ENCODE data around the gene RBM24. TPM values are rescaled to one million over a fixed set of nuclear protein-coding genes. Genes with fewer than 3 reads are reported as not detected.

RBM24 gene
- polyA plus RNA-seq, 3 donors = not detected

DNA sequence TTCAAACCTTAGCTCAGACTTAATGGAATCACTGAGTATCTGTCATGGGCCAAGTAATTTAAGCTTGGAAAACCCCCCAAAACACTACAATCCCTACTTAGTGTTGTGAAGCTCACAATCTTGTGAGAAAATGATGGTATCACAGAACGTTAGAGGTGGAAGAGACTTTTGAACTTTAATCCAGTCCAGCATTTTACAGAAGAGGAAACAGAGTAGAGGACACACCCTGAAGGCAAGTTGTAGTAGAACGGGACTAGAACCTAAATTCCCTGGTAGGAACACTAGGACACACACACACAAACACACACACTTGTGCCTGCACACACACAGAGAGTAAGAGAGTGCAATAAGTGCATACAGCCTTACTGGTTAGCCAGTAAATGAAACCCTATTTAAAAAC, 62.1 kb downstream of the RBM24 start:
- no peak overlapping the region for H3K4me3 Mint-ChIP-seq
- Histone ChIP-seq H3K9ac (ENCODE audit: insufficient read depth, low read length, poor library complexity, severe bottlenecking) (no peak overlapping the region), H3K9me3 (replicated peaks in 1 of 2; ENCODE audit: control insufficient read depth in 1 of 2, insufficient read depth in 1 of 2, low read length in 2 of 2) (peaks cover 0 to 5% of the 10 kb centered on the region in 2 donors), H3K27ac (ENCODE audit: low read depth in 1 of 2, low read length in 2 of 2) (no peak overlapping the region), H3K4me2 (replicated peaks; ENCODE audit: extremely low read depth, low read length, poor library complexity, severe bottlenecking) (no peak overlapping the region), H3K27me3 (ENCODE audit: control insufficient read depth in 2 of 2, insufficient read depth in 2 of 2, low read length in 2 of 2) (no peaks in the 10 kb centered on the region), H2AFZ (ENCODE audit: insufficient read depth, low read depth, low read length, poor library complexity, severe bottlenecking) (no peak overlapping the region), H3K4me3 (replicated peaks in 1 of 3; ENCODE audit: low read depth in 2 of 3, low read length in 3 of 3) (no peak overlapping the region), H3K4me1 (ENCODE audit: control insufficient read depth in 1 of 2, insufficient read depth in 2 of 2, low read length in 2 of 2) (no peaks in the 10 kb centered on the region), H4K20me1 (ENCODE audit: insufficient read depth, low read length) (no peaks in the 10 kb centered on the region), H3K79me2 (ENCODE audit: insufficient read depth, low read length) (no peaks in the 10 kb centered on the region), H3K36me3 (replicated peaks in 1 of 2; ENCODE audit: control insufficient read depth in 1 of 2, insufficient read depth in 2 of 2, low read length in 2 of 2) (no peaks in the 10 kb centered on the region)
- no peak overlapping the region for H3K27ac Mint-ChIP-seq
- DNase-seq = no peak
- H3K4me1 Mint-ChIP-seq = no peaks in the 10 kb centered on the region
- intact Hi-C loops (cut with micrococcal nuclease) = no loop called here
- TF ChIP-seq, protein P1, sequence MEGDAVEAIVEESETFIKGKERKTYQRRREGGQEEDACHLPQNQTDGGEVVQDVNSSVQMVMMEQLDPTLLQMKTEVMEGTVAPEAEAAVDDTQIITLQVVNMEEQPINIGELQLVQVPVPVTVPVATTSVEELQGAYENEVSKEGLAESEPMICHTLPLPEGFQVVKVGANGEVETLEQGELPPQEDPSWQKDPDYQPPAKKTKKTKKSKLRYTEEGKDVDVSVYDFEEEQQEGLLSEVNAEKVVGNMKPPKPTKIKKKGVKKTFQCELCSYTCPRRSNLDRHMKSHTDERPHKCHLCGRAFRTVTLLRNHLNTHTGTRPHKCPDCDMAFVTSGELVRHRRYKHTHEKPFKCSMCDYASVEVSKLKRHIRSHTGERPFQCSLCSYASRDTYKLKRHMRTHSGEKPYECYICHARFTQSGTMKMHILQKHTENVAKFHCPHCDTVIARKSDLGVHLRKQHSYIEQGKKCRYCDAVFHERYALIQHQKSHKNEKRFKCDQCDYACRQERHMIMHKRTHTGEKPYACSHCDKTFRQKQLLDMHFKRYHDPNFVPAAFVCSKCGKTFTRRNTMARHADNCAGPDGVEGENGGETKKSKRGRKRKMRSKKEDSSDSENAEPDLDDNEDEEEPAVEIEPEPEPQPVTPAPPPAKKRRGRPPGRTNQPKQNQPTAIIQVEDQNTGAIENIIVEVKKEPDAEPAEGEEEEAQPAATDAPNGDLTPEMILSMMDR (IDR thresholded peaks at IDR 0.05) = no peak
- H3K27me3 Mint-ChIP-seq (ENCODE audit: low read depth in 3 of 3) = peaks cover 0 to 6% (median 4%) of the 10 kb centered on the region in 3 donors
- H3K9me3 Mint-ChIP-seq = peaks cover 3 to 19% (median 9%) of the 10 kb centered on the region in 7 donors
- no peaks in the 10 kb centered on the region for H3K36me3 Mint-ChIP-seq
- WGBS (ENCODE audit: insufficient coverage) = 100% methylated on average over 2 of the region's 2 CpGs

Other genes starting within 250 kb of the RBM24 start
- not detected for gene STMND1, start 179.3 kb upstream of the RBM24 start, polyA plus RNA-seq
- gene CAP2, start 112.2 kb downstream of the RBM24 start, polyA plus RNA-seq = not detected

Data from CD14-positive monocyte (primary cell).